Measurements from ENCODE around the gene MAPK13.

MAPK13 gene

DNA sequence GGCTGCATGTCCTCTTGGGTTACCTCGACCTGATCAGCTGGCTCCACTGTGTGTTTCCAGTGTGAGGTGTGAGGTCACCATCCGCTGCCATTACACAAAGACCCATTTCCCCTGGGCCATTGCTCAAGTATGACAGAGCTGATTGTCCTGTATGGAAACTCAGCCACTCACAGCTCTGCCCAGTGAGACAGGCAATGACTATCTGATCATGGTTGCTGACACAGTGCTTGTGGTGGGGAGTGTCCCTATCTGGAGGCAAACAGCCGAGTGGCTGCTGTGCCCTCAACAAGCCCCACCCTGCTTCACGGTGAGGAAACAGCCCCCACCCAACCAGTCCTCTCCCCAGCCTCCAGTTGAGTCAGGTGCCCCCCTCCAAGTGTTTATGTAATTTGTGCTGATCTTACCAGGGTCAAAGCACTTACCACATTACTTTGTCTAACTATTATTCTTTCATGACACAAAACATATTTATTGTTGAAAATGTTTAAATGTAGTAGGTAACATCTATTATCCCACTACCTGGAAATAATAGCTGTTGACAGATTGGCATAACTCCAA lies 11.7 kb upstream of the MAPK13 start:
- no peak for ATAC-seq
- TF ChIP-seq TOX (CRISPR knock-in tag; IDR thresholded peaks at IDR 0.05; ENCODE audit: borderline replicate concordance) (no peak), SNAI2 (CRISPR knock-in tag; IDR thresholded peaks at IDR 0.05) (no peak), ARNTL (CRISPR knock-in tag; IDR thresholded peaks at IDR 0.05; ENCODE audit: borderline replicate concordance, low read depth) (no peak), GLIS3 (CRISPR knock-in tag; IDR thresholded peaks at IDR 0.05) (no peak)
- TF ChIP-seq, protein P1, sequence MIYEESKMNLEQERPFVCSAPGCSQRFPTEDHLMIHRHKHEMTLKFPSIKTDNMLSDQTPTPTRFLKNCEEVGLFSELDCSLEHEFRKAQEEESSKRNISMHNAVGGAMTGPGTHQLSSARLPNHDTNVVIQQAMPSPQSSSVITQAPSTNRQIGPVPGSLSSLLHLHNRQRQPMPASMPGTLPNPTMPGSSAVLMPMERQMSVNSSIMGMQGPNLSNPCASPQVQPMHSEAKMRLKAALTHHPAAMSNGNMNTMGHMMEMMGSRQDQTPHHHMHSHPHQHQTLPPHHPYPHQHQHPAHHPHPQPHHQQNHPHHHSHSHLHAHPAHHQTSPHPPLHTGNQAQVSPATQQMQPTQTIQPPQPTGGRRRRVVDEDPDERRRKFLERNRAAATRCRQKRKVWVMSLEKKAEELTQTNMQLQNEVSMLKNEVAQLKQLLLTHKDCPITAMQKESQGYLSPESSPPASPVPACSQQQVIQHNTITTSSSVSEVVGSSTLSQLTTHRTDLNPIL (CRISPR knock-in tag; IDR thresholded peaks at IDR 0.05; ENCODE audit: low read depth): no peak
- TF ChIP-seq, protein P2, sequence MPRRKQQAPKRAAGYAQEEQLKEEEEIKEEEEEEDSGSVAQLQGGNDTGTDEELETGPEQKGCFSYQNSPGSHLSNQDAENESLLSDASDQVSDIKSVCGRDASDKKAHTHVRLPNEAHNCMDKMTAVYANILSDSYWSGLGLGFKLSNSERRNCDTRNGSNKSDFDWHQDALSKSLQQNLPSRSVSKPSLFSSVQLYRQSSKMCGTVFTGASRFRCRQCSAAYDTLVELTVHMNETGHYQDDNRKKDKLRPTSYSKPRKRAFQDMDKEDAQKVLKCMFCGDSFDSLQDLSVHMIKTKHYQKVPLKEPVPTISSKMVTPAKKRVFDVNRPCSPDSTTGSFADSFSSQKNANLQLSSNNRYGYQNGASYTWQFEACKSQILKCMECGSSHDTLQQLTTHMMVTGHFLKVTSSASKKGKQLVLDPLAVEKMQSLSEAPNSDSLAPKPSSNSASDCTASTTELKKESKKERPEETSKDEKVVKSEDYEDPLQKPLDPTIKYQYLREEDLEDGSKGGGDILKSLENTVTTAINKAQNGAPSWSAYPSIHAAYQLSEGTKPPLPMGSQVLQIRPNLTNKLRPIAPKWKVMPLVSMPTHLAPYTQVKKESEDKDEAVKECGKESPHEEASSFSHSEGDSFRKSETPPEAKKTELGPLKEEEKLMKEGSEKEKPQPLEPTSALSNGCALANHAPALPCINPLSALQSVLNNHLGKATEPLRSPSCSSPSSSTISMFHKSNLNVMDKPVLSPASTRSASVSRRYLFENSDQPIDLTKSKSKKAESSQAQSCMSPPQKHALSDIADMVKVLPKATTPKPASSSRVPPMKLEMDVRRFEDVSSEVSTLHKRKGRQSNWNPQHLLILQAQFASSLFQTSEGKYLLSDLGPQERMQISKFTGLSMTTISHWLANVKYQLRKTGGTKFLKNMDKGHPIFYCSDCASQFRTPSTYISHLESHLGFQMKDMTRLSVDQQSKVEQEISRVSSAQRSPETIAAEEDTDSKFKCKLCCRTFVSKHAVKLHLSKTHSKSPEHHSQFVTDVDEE (CRISPR knock-in tag; IDR thresholded peaks at IDR 0.05): no peak

DNA sequence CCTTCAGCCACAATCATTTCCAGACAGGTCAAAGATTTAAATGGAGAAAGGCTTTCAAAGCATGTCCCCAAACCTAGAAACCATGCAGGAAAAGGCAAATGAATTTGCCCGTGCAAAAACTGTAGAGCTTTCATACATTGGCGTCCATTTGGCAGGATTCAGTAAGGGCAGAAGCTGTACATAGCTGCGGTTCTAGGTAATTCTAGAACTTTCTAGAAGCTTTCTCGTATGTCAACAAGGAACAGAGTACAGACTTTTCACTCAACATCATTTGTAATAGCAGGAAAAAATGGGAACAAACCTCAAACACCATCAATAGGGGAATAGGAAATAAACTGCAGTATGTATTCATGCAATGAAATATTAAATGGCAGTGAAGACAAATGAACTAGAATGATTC lies 11.1 kb upstream of the MAPK13 start:
- TF ChIP-seq, protein P3, sequence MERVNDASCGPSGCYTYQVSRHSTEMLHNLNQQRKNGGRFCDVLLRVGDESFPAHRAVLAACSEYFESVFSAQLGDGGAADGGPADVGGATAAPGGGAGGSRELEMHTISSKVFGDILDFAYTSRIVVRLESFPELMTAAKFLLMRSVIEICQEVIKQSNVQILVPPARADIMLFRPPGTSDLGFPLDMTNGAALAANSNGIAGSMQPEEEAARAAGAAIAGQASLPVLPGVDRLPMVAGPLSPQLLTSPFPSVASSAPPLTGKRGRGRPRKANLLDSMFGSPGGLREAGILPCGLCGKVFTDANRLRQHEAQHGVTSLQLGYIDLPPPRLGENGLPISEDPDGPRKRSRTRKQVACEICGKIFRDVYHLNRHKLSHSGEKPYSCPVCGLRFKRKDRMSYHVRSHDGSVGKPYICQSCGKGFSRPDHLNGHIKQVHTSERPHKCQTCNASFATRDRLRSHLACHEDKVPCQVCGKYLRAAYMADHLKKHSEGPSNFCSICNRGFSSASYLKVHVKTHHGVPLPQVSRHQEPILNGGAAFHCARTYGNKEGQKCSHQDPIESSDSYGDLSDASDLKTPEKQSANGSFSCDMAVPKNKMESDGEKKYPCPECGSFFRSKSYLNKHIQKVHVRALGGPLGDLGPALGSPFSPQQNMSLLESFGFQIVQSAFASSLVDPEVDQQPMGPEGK (CRISPR knock-in tag; IDR thresholded peaks at IDR 0.05; ENCODE audit: borderline replicate concordance): no peak
- TF ChIP-seq ESRRG (CRISPR knock-in tag; IDR thresholded peaks at IDR 0.05) (no peak), BACH2 (CRISPR knock-in tag; IDR thresholded peaks at IDR 0.05; ENCODE audit: borderline replicate concordance) (no peak), ZNF565 (CRISPR knock-in tag; conservative IDR thresholded peaks at IDR 0.05; ENCODE audit: low read depth) (no peak), ZNF8 (CRISPR knock-in tag; IDR thresholded peaks at IDR 0.05) (no peak), ISL1 (CRISPR knock-in tag; IDR thresholded peaks at IDR 0.05) (no peak), ZFP3 (CRISPR knock-in tag; IDR thresholded peaks at IDR 0.05) (no peak), CSDC2 (CRISPR knock-in tag; IDR thresholded peaks at IDR 0.05) (no peak)
- TF ChIP-seq, protein P4, sequence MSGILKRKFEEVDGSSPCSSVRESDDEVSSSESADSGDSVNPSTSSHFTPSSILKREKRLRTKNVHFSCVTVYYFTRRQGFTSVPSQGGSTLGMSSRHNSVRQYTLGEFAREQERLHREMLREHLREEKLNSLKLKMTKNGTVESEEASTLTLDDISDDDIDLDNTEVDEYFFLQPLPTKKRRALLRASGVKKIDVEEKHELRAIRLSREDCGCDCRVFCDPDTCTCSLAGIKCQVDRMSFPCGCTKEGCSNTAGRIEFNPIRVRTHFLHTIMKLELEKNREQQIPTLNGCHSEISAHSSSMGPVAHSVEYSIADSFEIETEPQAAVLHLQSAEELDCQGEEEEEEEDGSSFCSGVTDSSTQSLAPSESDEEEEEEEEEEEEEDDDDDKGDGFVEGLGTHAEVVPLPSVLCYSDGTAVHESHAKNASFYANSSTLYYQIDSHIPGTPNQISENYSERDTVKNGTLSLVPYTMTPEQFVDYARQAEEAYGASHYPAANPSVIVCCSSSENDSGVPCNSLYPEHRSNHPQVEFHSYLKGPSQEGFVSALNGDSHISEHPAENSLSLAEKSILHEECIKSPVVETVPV (CRISPR knock-in tag; IDR thresholded peaks at IDR 0.05): no peak
- ATAC-seq: no peak

DNA sequence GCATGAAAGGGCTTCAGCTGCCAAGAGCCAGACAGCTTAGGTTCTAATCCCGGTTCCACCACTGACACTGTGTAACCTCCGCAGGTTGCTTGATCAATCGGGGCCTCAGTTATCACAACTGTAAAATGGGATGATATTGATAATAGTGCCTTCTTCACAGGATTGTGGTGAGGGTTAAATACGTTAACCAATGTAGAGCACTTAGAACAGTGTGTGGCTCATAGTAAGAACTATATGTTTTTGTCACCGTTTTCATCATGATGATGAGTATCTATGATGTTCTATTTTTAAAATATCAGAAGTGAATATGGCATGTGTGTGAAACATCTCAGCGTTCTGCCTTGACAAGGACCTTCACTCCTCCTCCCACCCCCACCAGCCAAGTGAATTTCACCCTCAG lies 10.3 kb upstream of the MAPK13 start:
- ATAC-seq: no peak
- no peak for TF ChIP-seq ISL1 (CRISPR knock-in tag; IDR thresholded peaks at IDR 0.05)
- TF ChIP-seq ZC3H10 (CRISPR knock-in tag; IDR thresholded peaks at IDR 0.05): no peak
- no peak for TF ChIP-seq ZNF565 (CRISPR knock-in tag; conservative IDR thresholded peaks at IDR 0.05; ENCODE audit: low read depth)
- TF ChIP-seq BACH2 (CRISPR knock-in tag; IDR thresholded peaks at IDR 0.05; ENCODE audit: borderline replicate concordance): no peak
- TF ChIP-seq ZFP30 (CRISPR knock-in tag; IDR thresholded peaks at IDR 0.05): no peak
- TF ChIP-seq, protein P3 (CRISPR knock-in tag; IDR thresholded peaks at IDR 0.05; ENCODE audit: borderline replicate concordance): no peak

DNA sequence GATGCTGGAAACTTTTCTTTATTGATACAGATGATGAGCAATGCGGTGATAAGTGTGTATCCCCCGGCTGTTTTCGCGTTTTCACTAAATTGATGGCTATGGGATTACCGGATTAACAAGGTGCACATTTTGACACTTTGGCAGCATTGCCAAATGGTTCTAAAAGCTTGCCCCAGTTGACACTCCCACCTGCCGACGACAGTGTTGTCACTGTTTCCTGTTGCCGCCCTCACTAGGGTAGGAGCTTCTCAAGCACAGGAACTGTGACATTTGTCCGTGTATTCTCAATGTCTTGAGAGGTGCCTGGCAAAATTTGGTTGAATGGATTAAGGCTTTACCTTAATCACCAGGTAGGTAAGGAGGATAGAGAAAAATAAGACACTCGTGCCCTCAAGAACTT lies 9.8 kb upstream of the MAPK13 start:
- TF ChIP-seq ZFP3 (CRISPR knock-in tag; IDR thresholded peaks at IDR 0.05): no peak
- TF ChIP-seq PPARA (CRISPR knock-in tag; IDR thresholded peaks at IDR 0.05; ENCODE audit: borderline replicate concordance): no peak
- TF ChIP-seq, protein P5, sequence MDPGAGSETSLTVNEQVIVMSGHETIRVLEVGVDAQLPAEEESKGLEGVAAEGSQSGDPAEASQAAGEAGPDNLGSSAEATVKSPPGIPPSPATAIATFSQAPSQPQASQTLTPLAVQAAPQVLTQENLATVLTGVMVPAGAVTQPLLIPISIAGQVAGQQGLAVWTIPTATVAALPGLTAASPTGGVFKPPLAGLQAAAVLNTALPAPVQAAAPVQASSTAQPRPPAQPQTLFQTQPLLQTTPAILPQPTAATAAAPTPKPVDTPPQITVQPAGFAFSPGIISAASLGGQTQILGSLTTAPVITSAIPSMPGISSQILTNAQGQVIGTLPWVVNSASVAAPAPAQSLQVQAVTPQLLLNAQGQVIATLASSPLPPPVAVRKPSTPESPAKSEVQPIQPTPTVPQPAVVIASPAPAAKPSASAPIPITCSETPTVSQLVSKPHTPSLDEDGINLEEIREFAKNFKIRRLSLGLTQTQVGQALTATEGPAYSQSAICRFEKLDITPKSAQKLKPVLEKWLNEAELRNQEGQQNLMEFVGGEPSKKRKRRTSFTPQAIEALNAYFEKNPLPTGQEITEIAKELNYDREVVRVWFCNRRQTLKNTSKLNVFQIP (CRISPR knock-in tag; IDR thresholded peaks at IDR 0.05; ENCODE audit: borderline replicate concordance, low read depth): no peak
- no peak for TF ChIP-seq OSR1 (CRISPR knock-in tag; IDR thresholded peaks at IDR 0.05)
- TF ChIP-seq ZNF8 (CRISPR knock-in tag; IDR thresholded peaks at IDR 0.05): no peak
- no peak for TF ChIP-seq ZNF70 (CRISPR knock-in tag; IDR thresholded peaks at IDR 0.05)
- ATAC-seq: no peak

Data from SK-N-SH treated with all-trans-retinoic acid at 6 μM for 48 hours (cell line).